Measurements from ENCODE around the gene FADS1. TPM values are rescaled to one million over a fixed set of nuclear protein-coding genes. Genes with fewer than 3 reads are reported as not detected.

FADS1 gene
- total and polyA plus RNA-seq, 2 donors (not counting 3 experiments of a cell fraction or from before 2014, with no cell fraction given), result 110 to 121 TPM

DNA sequence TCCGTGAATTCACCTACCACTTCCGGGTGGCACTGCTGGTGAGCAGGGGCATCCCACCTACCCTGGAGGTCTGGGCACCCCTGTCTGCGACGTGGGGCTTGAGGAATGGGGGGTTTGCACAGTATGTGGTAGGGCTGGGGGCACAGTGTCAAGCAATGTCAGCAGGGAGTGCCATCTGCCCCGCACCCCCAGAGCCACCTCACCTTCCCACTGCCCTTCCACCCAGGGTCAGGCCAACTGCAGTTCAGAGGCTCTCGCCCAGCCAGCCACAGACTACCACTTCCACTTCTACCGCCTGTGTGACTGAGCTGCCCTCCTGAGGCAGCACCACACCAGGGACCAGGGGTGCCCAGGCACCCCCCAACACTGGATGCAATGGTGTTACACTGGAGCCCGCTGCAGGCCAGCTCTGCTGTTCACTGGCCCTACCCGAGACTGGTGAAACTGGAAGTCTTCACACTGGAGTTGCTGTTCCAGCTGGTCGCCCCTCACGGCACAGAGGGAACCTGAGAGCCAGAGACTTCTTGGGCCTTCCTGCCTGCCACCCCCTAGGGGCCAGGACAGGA, 30.9 kb downstream of the FADS1 start:
- FAIRE-seq, result no peak
- intact Hi-C loops (cut with micrococcal nuclease) (no loop called here), dilution Hi-C loops (cut with MboI; ENCODE audit: extremely low pct_ligation_motif_present, low sequenced_read_pairs) (no loop called here)
- Histone ChIP-seq H3K9ac (replicated peaks; ENCODE audit: extremely low read depth, insufficient read depth, low read length) (no peak overlapping the region), H2AFZ (ENCODE audit: low read depth, low read length) (no peak overlapping the region), H3K9me3 (replicated peaks; ENCODE audit: control insufficient read depth, insufficient read depth, low read length) (no peaks in the 10 kb centered on the region), H3K27ac (ENCODE audit: insufficient read depth, low read depth, low read length) (no peak overlapping the region), H3K79me2 (ENCODE audit: control insufficient read depth, insufficient read depth, low read length) (peaks cover 1% of the 10 kb centered on the region), H3K27me3 (ENCODE audit: control insufficient read depth in 2 of 2, insufficient read depth in 2 of 2, low read length in 2 of 2) (no peaks in the 10 kb centered on the region), H3K4me1 (ENCODE audit: control insufficient read depth, extremely low read depth, insufficient read depth, low read length) (no peaks in the 10 kb centered on the region), H4K20me1 (replicated peaks; ENCODE audit: control insufficient read depth, extremely low read depth, insufficient read depth, low read length) (no peaks in the 10 kb centered on the region), H3K9me1 (replicated peaks; ENCODE audit: control insufficient read depth, extremely low read depth, insufficient read depth, low read length) (no peaks in the 10 kb centered on the region), H3K4me2 (ENCODE audit: insufficient read depth, low read length) (no peak overlapping the region), H3K36me3 (ENCODE audit: control insufficient read depth in 2 of 2, extremely low read depth in 1 of 2, insufficient read depth in 2 of 2, low read length in 2 of 2) (peaks cover 4 to 48% of the 10 kb centered on the region in 2 experiments), H3K4me3 (replicated peaks in 1 of 3; ENCODE audit: insufficient read depth in 1 of 3, low read depth in 1 of 3, low read length in 3 of 3) (no peak overlapping the region)
- TF ChIP-seq JUN (IDR thresholded peaks at IDR 0.05; ENCODE audit: borderline replicate concordance, insufficient read depth, insufficient read length, low read depth), result no peak
- no peak for TF ChIP-seq MAX (IDR thresholded peaks at IDR 0.05; ENCODE audit: insufficient read depth, insufficient read length)
- TF ChIP-seq FOS (IDR thresholded peaks at IDR 0.05; ENCODE audit: borderline replicate concordance, insufficient read depth, low read length), result no peak
- no peak for TF ChIP-seq POLR2AphosphoS5 (IDR thresholded peaks at IDR 0.05; ENCODE audit: insufficient read depth, low read depth, low read length)
- no TSS peak for BruUV-seq (replicated peaks)
- CTCF ChIA-PET, result interaction anchor here (2.1 kb wide), 1 partner anchor 38 kb away, joined by 7 read pairs; no protein-coding TSS in a partner anchor
- POLR2A ChIA-PET, result no interaction called here
- DNase-seq (ENCODE audit: low read depth, low spot score), result no peak

DNA sequence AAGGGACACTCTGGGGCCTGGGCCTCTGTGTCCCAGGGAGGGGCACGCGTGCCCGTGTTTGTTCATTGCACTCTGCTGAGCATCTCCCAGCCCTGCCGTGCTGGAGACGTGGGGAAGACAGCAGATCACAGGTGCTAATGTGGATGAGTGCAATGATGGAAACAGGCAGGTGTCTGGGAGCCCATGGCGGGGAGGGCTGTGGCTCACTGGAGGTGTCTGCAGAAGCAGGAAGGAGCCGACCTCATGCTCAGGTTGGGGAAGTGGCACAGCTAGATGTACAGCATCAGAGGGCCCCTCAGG, 32.3 kb downstream of the FADS1 start:
- H2AFZ ChIP-seq (ENCODE audit: low read depth, low read length), result no peak overlapping the region
- ChIA-PET POLR2A (no interaction called here), CTCF (interaction anchor here (1.2 to 2.1 kb wide), 2 partner anchors 35 to 37 kb away, joined by 3 to 7 read pairs; no protein-coding TSS in a partner anchor)
- H3K9ac ChIP-seq (replicated peaks; ENCODE audit: extremely low read depth, insufficient read depth, low read length), result no peak overlapping the region
- H3K27me3 ChIP-seq (ENCODE audit: control insufficient read depth in 2 of 2, insufficient read depth in 2 of 2, low read length in 2 of 2), result no peaks in the 10 kb centered on the region
- BruUV-seq (replicated peaks), result no TSS peak
- FAIRE-seq, result no peak
- no peak overlapping the region for H3K4me3 ChIP-seq (replicated peaks in 1 of 3; ENCODE audit: insufficient read depth in 1 of 3, low read depth in 1 of 3, low read length in 3 of 3)
- dilution Hi-C loops (cut with MboI; ENCODE audit: extremely low pct_ligation_motif_present, low sequenced_read_pairs), result no loop called here
- H3K4me2 ChIP-seq (ENCODE audit: insufficient read depth, low read length), result no peak overlapping the region
- H3K36me3 ChIP-seq (ENCODE audit: control insufficient read depth in 2 of 2, extremely low read depth in 1 of 2, insufficient read depth in 2 of 2, low read length in 2 of 2), result peaks cover 3 to 42% of the 10 kb centered on the region in 2 experiments
- H4K20me1 ChIP-seq (replicated peaks; ENCODE audit: control insufficient read depth, extremely low read depth, insufficient read depth, low read length), result no peaks in the 10 kb centered on the region
- no peak for DNase-seq (ENCODE audit: low read depth, low spot score)
- intact Hi-C loops (cut with micrococcal nuclease), result no loop called here
- no peaks in the 10 kb centered on the region for H3K9me3 ChIP-seq (replicated peaks; ENCODE audit: control insufficient read depth, insufficient read depth, low read length)
- TF ChIP-seq FOS (IDR thresholded peaks at IDR 0.05; ENCODE audit: borderline replicate concordance, insufficient read depth, low read length), result no peak
- TF ChIP-seq POLR2A (IDR thresholded peaks at IDR 0.05; ENCODE audit: low read depth, low read length), result no peak
- no peak for TF ChIP-seq MYC (IDR thresholded peaks at IDR 0.05; ENCODE audit: low read depth, low read length)
- TF ChIP-seq GATA2 (IDR thresholded peaks at IDR 0.05; ENCODE audit: insufficient read depth, insufficient read length, low read depth, low read length), result no peak
- H3K27ac ChIP-seq (ENCODE audit: insufficient read depth, low read depth, low read length), result no peak overlapping the region
- no peaks in the 10 kb centered on the region for H3K79me2 ChIP-seq (ENCODE audit: control insufficient read depth, insufficient read depth, low read length)
- no peaks in the 10 kb centered on the region for H3K9me1 ChIP-seq (replicated peaks; ENCODE audit: control insufficient read depth, extremely low read depth, insufficient read depth, low read length)
- H3K4me1 ChIP-seq (ENCODE audit: control insufficient read depth, extremely low read depth, insufficient read depth, low read length), result no peaks in the 10 kb centered on the region

Measured in endothelial cell of umbilical vein (primary cell).